RPMI8226 (cell line): Measurements from ENCODE around the gene NELL2.
"Not testable (repeated sequence)": the region's sequence is repeated elsewhere in the genome, so short reads cannot be mapped to it uniquely, and the experiment has no call there.

Experiments
- DNase-seq: peaks from one replicate; pipeline ENCODE4 v3.0.0-alpha.2; 2015

The NELL2 gene

DNA sequence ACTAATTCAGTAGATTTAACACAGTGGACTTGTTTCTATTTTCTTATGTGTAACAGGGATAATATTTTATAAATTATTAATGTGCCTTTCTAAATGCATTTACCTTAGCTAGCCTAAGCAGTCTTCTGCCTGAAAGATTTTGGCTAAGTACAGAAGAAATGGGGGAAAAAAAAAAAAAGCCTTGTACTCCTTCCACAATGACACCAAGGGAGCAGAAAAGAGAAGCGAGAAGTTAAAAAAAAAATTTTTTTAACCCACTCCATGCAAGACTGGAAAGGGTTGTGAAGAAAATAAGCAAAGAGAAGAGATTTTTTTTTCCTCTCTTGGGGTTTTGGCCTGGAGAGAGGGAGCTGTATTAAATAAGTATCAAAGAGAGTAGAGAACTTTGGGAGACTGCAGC lies 28.7 kb downstream of the NELL2 start:
- no peak for DNase-seq

GRCh38 chr12:44846826-44847225 lies 29.3 kb downstream of the NELL2 start:
- DNase-seq, result no peak

GRCh38 chr12:44842669-44843068 lies 33.4 kb downstream of the NELL2 start:
- no peak for DNase-seq

- DNase-seq, result no peak
These were observed 36.3 kb downstream of the NELL2 start for GRCh38 chr12:44839785-44840184.

- no peak for DNase-seq
These were observed 38.9 kb downstream of the NELL2 start for GRCh38 chr12:44837114-44837755.

DNA sequence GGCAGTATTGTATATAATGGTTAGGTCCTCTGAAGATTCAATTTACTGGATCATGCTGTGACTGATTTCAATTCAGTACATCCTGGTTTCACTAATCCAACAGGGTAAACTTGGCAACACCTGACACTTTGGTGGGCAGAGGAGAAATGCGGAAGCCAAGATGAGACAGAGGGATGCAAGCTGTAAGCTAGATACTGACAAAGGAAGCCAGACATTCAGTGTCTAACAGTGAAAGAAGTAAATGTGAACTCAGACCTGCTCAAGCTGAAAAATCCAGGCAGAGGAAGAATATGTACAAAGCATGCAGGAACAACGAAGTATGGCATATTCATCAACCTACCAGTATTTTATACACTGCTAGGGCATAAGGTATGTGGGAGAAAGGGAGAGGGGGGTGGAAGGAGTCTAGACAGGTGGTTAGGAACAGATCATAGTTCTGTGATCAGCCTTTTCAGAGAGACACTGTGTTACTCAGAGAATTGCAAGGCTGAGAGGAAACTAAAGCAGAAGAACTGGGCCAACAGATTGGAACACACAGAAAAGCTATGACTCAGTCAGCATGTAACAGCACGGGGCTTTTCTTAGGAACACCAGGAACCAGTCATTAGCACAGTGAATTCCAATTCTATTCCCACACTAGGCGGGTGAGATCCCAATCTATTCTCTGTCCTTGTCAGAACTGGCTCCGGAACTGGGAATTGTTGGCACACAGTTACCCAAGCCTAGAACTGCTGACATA lies 40.3 kb downstream of the NELL2 start:
- DNase-seq, result no peak

GRCh38 chr12:44834996-44835395 lies 41.1 kb downstream of the NELL2 start:
- not testable (repeated sequence) for DNase-seq

GRCh38 chr12:44833561-44833960 lies 42.6 kb downstream of the NELL2 start:
- DNase-seq, result no peak

GRCh38 chr12:44830566-44831055 lies 45.5 kb downstream of the NELL2 start:
- no peak for DNase-seq

GRCh38 chr12:44829045-44829444 lies 47.1 kb downstream of the NELL2 start:
- DNase-seq, result no peak

- DNase-seq, result no peak
These were observed 48.2 kb downstream of the NELL2 start for GRCh38 chr12:44827832-44828438.

GRCh38 chr12:44821702-44822101 lies 54.4 kb downstream of the NELL2 start:
- not testable (repeated sequence) for DNase-seq

- DNase-seq, result no peak
These were observed 56.2 kb downstream of the NELL2 start for GRCh38 chr12:44819884-44820283.

DNA sequence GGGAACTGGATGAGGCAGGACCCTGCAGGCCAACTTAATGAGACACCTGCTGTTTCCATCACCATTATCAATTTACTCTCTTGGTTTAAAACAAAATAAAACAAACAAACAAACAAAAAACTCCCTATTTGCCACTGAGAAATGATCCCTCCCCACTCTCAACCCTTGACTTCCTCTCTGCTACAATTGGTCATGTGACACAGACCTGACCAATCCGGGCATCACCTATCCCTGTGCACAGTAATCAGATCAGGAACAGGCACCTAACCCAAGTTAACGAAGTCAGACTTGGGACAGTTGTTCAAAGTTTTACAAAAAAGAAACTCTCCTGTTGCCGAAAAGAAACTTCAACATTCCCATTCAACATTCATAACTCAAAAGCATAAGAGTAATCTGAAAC lies 58.4 kb downstream of the NELL2 start:
- DNase-seq, result no peak

DNA sequence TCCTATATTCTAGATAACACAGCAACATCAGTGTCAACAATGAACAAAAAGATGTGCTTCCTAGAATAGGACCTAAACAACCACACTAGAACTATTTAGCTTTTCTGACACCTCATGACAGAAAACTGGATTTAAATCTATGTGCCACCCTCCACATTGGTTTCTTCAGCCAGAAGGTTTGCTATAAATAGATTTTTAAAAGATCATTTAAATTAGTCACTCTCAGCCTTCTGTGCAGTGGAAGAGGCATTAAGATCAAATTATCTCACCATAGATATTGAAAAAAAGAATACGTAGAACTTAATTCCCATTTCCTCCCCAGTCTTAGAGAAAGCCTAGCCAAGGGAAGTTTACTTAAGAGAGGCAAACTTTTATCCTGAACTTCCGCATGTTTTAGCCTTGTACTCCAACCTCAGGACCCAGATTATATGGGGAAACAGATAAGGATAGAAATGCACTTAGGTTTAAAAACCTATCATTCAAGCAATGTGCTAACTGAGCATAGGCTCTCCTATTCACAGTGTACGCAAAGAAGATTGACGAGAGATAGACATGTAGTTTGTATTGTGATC lies 59.6 kb downstream of the NELL2 start:
- DNase-seq, result no peak

DNA sequence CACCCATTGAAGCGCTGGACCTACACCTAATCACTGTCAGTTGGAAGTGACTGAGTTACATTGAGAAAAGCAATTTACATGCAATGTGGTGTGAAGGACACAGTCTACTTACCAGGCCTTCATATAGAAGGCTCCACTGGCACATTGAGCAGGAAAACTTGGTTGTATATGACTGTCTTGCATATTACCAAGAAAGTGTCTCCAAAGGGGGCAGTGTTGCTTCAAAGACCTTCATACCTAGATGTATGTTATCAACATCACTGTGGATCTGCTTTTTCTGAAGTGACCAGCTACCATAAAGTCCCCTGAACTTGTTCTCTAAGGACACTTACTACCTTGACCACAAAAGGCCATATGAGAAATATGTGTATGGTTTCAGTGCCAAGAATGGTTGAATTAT lies 64.1 kb downstream of the NELL2 start:
- DNase-seq, result peak; percentile 13

DNA sequence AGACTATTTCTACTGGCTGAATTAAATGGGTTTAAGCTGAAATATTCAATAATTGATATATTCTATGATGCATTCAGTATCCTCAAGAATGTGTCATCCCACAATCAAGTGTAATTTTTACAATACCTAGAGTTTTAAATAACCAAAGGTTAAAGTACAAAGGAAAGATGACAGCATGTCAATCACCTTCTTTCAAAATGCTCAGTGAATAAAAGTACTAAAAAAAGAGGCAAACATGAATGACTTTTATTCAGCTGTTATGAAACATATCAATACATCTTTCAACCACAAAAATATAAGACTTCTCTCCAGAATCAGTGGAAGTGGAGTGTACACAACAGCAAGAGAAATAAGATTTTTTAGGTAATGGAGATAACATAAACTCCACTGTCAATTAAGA lies 72.0 kb downstream of the NELL2 start:
- no peak for DNase-seq

DNA sequence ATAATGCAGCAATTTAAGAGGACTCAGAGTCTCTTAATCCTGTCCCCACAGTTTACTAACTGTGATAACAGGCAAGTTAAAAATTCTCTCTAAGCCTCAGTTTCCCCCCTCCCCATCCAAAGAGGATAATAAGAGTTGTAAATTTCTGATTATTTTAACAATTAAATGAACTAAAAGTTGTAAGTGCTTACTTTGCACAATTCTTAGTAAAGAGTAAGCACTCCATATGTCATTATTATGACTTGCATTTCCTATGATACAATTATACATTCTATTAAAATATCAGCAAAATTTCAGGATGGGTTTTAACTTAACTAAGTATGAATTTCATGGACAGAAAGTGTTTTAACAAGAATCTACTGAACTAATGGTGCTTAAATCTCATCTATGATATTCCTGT lies 80.1 kb downstream of the NELL2 start:
- DNase-seq, result no peak

GRCh38 chr12:44788731-44789130 lies 87.4 kb downstream of the NELL2 start:
- DNase-seq, result no peak

DNA sequence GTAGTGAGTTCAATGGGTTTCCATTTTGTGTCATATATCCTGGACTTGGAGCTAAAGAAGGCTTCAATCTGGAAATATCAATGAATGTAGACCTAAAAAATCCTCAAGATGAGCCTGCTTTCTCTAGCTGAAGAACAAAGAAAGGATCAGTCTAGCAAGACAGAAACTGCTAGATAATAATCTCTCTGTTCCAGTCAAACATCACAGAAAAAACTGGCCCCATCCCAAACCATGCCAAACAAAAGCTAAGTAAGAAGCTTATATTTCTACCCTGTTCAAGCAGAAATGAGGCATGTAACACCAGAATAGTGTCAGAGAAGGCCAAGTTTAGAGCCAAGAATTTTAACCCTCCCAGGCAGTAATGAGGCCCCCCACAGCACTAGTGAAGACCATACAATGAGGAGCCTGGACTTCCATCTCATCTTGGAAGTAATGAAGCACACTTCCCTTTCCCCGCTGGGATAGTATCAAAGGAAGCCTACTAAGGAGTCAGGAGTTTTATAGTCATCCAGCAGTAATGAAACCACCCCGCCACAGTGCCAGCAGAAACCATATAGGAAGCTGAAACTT lies 95.8 kb downstream of the NELL2 start:
- DNase-seq, result no peak

DNA sequence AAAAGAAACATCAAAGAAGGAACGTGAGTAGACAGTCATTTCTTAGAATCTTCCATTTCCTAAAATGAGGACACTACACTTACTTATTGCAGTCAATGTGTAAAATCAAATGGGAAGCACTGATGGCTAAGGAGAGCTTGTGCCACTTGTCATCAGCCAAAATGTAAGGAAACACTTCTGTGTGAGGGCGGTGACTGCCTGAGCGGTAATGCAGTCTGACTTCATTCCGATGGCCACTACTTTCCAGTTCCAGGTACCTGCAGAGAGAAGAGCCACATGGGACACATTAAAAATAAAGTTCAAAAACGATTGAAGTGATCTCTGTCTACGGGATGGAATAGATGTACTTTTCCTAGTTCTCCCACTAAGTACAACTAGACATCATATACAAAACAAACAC lies 96.3 kb downstream of the NELL2 start:
- no peak for DNase-seq

- DNase-seq, result no peak
These were observed 97.3 kb downstream of the NELL2 start for GRCh38 chr12:44778863-44779262.

DNA sequence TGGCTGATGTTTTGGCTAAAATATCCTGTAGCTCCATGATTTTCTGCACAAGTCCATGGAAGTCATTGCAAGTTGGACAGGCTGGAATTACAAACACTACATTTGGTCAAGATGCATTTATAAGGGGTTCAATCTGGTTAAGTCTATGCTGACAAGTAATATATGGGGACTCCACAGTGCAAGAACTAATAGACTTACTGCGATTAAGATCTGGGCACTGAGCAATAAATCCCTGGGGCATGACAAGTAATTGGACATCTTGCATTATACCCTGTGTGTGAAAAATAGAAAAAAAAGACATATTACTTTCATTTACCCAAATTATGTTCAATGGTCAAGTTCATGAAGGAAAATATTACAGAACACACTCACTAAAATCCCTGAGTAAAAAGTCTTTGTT lies 99.1 kb downstream of the NELL2 start:
- no peak for DNase-seq

DNA sequence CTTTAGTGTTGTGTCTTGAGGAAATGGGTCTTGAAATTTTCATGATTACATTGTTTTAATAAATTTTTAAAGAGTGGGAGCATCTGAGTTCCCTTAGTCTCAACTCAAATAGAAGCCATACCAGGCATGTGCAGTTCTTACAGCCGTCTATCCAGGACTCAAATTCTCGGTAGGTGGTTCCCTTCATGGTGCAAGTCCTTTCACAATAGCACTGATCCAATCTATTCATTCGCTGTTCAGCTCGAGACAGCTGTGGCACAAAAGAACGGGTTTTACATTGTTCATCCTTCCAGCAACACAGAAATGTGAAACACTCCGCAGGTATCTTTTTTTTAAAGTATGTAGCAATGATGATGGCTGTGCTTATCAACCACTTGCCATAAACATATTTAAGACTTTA lies 100.2 kb downstream of the NELL2 start:
- no peak for DNase-seq
